Effector memory CD8-positive, alpha-beta T cell (primary cell): ENCODE data around the gene COL6A2.
"Not testable (repeated sequence)": the region's sequence is repeated elsewhere in the genome, so short reads cannot be mapped to it uniquely, and the experiment has no call there.

Experiments
- ATAC-seq: fragments of 150-1000 bp; cut with Tn5 transposase; replicated peaks from 2 replicates; pipeline ENCODE4 v1.10.0; 2021; ENCODE audit warnings: mild to moderate bottlenecking, moderate library complexity
- DNase-seq, 3 experiments: peaks; one replicate each; pipeline ENCODE4 v3.0.0; 2021
- H3K27ac Mint-ChIP-seq, 2 donors: one replicate each; pipeline ENCODE4 v1.8.0; 2022; ENCODE audit warnings: mild to moderate bottlenecking in 2 of 2, mixed read lengths in 2 of 2, moderate library complexity in 2 of 2
- H3K27me3 Mint-ChIP-seq, 2 donors: one replicate each; pipeline ENCODE4 v1.8.0; 2022; ENCODE audit warnings: mixed read lengths in 2 of 2
- H3K36me3 Mint-ChIP-seq: one replicate; pipeline ENCODE4 v1.8.0; 2022; ENCODE audit warnings: mild to moderate bottlenecking, moderate library complexity, mixed read lengths; ENCODE audit not compliant: insufficient read depth
- H3K4me1 Mint-ChIP-seq, 2 donors: one replicate each; pipeline ENCODE4 v1.8.0; 2022; ENCODE audit warnings: low read depth in 2 of 2, mixed read lengths in 2 of 2
- H3K4me3 Mint-ChIP-seq, 2 donors: one replicate each; pipeline ENCODE4 v1.8.0; 2022; ENCODE audit warnings: mild to moderate bottlenecking in 2 of 2, mixed read lengths in 2 of 2, moderate library complexity in 2 of 2
- H3K9me3 Mint-ChIP-seq, 2 donors: one replicate each; pipeline ENCODE4 v1.8.0; 2022; ENCODE audit warnings: mixed read lengths in 2 of 2

COL6A2 gene

GRCh38 chr21:46096596-46097335 lies 1.1 kb upstream of the COL6A2 start:
- Mint-ChIP-seq H3K4me3 (peak overlapping the region; percentile 9 to 46), H3K27ac (no peak overlapping the region), H3K36me3 (peaks cover 3% of the 10 kb centered on the region), H3K9me3 (no peaks in the 10 kb centered on the region), H3K4me1 (peaks cover 9 to 15% of the 10 kb centered on the region in 2 donors), H3K27me3 (peaks cover 15 to 46% of the 10 kb centered on the region in 2 donors)
- ATAC-seq (no peak), DNase-seq (no peak)

- H3K9me3 Mint-ChIP-seq: peaks cover 0 to 3% of the 10 kb centered on the region in 2 donors
- peak; percentile 28 for ATAC-seq
- peaks cover 30 to 64% of the 10 kb centered on the region in 2 donors for H3K27me3 Mint-ChIP-seq
- peaks cover 9 to 12% of the 10 kb centered on the region in 2 donors for H3K4me1 Mint-ChIP-seq
- DNase-seq: no peak
- no peak overlapping the region for H3K27ac Mint-ChIP-seq
- H3K4me3 Mint-ChIP-seq: peak overlapping the region; percentile 73 to 77
- H3K36me3 Mint-ChIP-seq: no peaks in the 10 kb centered on the region
These were observed 610 bp downstream of the COL6A2 start for GRCh38 chr21:46098303-46099141.

DNA sequence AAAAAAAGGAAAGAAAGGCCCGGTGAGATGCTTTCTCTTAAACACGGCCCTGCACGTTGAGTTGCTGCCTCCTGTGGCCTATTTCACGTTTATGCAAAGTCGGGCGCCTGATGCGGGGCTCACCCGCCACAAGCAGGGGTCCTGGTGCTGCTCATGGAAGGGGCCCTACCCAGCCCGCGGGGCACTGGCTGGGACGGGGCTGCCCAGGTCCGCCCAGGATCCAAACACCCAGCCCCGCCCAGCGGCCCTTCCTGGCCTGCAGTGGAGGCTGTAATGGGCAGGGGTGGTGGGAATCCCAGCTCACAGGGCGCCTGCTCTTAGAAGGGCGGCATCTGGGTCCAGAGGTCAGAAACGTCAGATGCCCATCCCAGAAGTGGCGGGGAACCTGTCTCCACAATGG lies 1.6 kb downstream of the COL6A2 start:
- peak overlapping the region; percentile 73 to 77 for H3K4me3 Mint-ChIP-seq
- peaks cover 10 to 14% of the 10 kb centered on the region in 2 donors for H3K4me1 Mint-ChIP-seq
- DNase-seq: no peak
- no peak overlapping the region for H3K27ac Mint-ChIP-seq
- peaks cover 40 to 73% of the 10 kb centered on the region in 2 donors for H3K27me3 Mint-ChIP-seq
- H3K36me3 Mint-ChIP-seq: no peaks in the 10 kb centered on the region
- H3K9me3 Mint-ChIP-seq: peaks cover 0 to 9% of the 10 kb centered on the region in 2 donors
- ATAC-seq: no peak

- Mint-ChIP-seq H3K4me3 (peak overlapping the region; percentile 71 to 77), H3K27me3 (peaks cover 41 to 77% of the 10 kb centered on the region in 2 donors), H3K4me1 (peaks cover 10 to 14% of the 10 kb centered on the region in 2 donors), H3K27ac (no peak overlapping the region), H3K36me3 (no peaks in the 10 kb centered on the region), H3K9me3 (peaks cover 0 to 9% of the 10 kb centered on the region in 2 donors)
- DNase-seq (no peak), ATAC-seq (no peak)
These were observed 2.1 kb downstream of the COL6A2 start for GRCh38 chr21:46100020-46100419.

DNA sequence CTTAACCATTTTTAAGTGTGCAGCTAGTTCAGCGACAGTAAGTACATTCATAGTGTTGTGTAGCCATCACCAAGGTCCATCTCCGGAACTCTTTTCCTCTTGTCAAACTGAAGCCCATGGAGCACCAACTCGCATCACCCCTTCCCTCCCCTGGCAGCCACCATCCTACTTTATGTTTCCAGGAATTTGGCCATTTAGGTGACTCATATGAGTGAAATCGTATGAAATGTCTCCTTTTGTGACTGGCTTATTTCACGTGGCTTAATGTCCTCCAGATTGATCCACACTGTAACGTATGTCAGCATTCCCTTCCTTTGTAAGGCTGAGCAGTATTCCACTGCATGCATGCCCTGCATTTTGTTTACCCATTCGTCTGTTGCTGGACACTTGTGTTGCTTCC lies 2.5 kb downstream of the COL6A2 start:
- Mint-ChIP-seq H3K27me3 (peaks cover 41 to 76% of the 10 kb centered on the region in 2 donors), H3K4me3 (peak overlapping the region; percentile 71 to 77), H3K4me1 (peaks cover 10 to 14% of the 10 kb centered on the region in 2 donors), H3K9me3 (peaks cover 0 to 9% of the 10 kb centered on the region in 2 donors), H3K27ac (peak overlapping the region in 1 of 2 donors; percentile 13), H3K36me3 (no peaks in the 10 kb centered on the region)
- DNase-seq (no peak), ATAC-seq (no peak)

GRCh38 chr21:46100906-46101305 lies 3.0 kb downstream of the COL6A2 start:
- peaks cover 8 to 14% of the 10 kb centered on the region in 2 donors for H3K4me1 Mint-ChIP-seq
- DNase-seq (no peak), ATAC-seq (peak; percentile 28)
- no peaks in the 10 kb centered on the region for H3K36me3 Mint-ChIP-seq
- peak overlapping the region in 1 of 2 donors; percentile 13 for H3K27ac Mint-ChIP-seq
- peaks cover 41 to 72% of the 10 kb centered on the region in 2 donors for H3K27me3 Mint-ChIP-seq
- H3K4me3 Mint-ChIP-seq: peak overlapping the region; percentile 33 to 71
- peaks cover 0 to 9% of the 10 kb centered on the region in 2 donors for H3K9me3 Mint-ChIP-seq

GRCh38 chr21:46104104-46104503 lies 6.2 kb downstream of the COL6A2 start:
- no peak for ATAC-seq
- Mint-ChIP-seq H3K27me3 (peaks cover 41 to 66% of the 10 kb centered on the region in 2 donors), H3K36me3 (no peaks in the 10 kb centered on the region), H3K9me3 (peaks cover 0 to 11% of the 10 kb centered on the region in 2 donors), H3K27ac (no peak overlapping the region), H3K4me3 (no peak overlapping the region), H3K4me1 (peaks cover 5 to 14% of the 10 kb centered on the region in 2 donors)
- no peak for DNase-seq

DNA sequence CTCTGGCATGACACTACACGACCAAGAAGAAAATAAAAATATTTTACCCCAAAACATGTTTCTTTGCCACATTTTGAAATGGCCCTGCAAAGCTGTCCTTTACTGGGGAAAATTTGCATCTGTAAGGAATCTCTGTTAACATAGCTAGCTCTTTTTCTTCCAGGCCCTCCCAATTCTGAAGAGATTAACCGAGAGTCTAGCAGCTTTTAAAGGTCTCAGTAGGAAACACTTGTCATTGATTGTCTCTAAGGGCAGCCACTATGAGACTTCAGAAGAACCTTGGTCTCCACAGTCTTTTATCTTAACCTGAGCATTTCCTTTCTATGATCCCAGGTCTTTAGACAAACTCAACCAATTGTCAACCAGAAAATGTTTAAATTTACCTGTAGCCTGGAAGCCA lies 9.5 kb downstream of the COL6A2 start:
- peaks cover 22 to 34% of the 10 kb centered on the region in 2 donors for H3K27me3 Mint-ChIP-seq
- H3K4me3 Mint-ChIP-seq, H3K9me3 Mint-ChIP-seq, H3K36me3 Mint-ChIP-seq, DNase-seq, H3K4me1 Mint-ChIP-seq, ATAC-seq: not testable (repeated sequence)
- H3K27ac Mint-ChIP-seq: peak overlapping the region in 1 of 2 donors; percentile 49

- no peak overlapping the region for H3K4me3 Mint-ChIP-seq
- DNase-seq (no peak), ATAC-seq (no peak)
- peaks cover 7 to 19% of the 10 kb centered on the region in 2 donors for H3K27me3 Mint-ChIP-seq
- H3K4me1 Mint-ChIP-seq: peaks cover 0 to 5% of the 10 kb centered on the region in 2 donors
- H3K36me3 Mint-ChIP-seq: peaks cover 3% of the 10 kb centered on the region
- no peak overlapping the region for H3K27ac Mint-ChIP-seq
- H3K9me3 Mint-ChIP-seq: peaks cover 0 to 7% of the 10 kb centered on the region in 2 donors
These were observed 11.0 kb downstream of the COL6A2 start for GRCh38 chr21:46108827-46109312.

DNA sequence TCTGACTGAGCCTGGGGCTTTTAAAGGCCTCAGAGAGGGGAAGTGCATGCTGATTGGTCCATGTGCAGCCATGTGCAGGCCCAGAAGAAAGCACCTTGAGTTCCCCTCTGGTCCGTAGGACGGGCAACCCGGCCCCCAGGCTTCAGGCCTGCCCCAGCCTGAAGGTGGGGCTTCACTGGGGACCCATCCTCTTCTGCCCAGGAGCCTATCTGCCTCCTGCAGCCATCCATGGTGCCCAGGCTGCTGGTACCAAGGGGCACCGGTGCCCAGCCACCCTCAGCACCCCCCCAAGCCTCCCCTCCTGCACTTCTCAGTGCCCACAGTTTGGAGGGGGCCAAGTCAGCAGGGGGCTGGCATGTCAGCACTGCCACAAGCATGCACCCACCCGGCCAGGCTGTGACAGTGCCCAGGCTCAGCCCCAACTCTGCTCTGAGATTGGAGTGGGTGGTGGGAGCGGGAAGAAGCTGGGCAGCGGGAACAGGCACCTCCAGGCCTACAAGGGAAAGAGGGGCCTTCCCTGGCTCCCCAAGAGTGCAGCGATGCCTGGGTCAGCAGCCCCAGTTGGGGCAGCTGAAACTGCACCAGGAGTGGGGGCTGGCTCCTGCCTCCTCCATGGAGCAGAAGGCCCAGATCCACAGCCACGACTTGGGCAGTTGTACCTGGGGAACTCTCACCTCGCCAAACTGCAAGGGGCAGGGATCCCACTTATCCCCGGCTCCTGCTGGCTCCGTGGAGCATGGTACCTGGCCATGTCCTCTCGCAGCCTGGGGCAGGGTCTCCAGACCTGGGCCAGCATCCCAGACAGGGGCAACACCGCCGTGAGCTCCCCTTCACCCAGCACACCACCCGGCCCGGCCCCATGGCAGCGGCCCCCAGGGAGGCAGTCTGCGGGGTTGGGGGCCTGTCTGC lies 11.7 kb downstream of the COL6A2 start:
- peaks cover 0 to 2% of the 10 kb centered on the region in 2 donors for H3K9me3 Mint-ChIP-seq
- H3K27me3 Mint-ChIP-seq: peaks cover under 1 to 12% of the 10 kb centered on the region in 2 donors
- no peaks in the 10 kb centered on the region for H3K4me1 Mint-ChIP-seq
- ATAC-seq (no peak), DNase-seq (peak in 1 of 3 experiments; percentile 0)
- no peak overlapping the region for H3K27ac Mint-ChIP-seq
- peaks cover 8% of the 10 kb centered on the region for H3K36me3 Mint-ChIP-seq
- no peak overlapping the region for H3K4me3 Mint-ChIP-seq

- peaks cover 0 to 8% of the 10 kb centered on the region in 2 donors for H3K27me3 Mint-ChIP-seq
- no peak for ATAC-seq
- H3K27ac Mint-ChIP-seq: no peak overlapping the region
These were observed 12.7 kb downstream of the COL6A2 start for GRCh38 chr21:46110499-46111192.

DNA sequence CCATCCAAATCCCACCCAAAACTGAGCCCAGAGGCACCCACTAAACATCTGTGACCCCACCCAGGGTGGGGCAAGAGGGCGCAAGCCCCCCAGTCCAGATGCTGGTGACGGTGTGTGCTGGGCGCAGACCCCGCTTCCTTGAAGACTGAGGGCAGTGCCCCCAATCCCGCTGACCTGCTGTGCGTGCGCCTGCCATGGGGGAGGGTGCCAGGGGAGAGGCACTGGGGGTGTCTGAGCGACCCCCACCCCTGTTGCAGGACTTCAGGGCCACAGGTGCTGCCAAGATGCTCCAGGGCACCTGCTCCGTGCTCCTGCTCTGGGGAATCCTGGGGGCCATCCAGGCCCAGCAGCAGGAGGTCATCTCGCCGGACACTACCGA lies 13.3 kb downstream of the COL6A2 start:
- DNase-seq: no peak
- H3K27ac Mint-ChIP-seq: no peak overlapping the region
- H3K4me1 Mint-ChIP-seq: no peaks in the 10 kb centered on the region
- H3K4me3 Mint-ChIP-seq: no peak overlapping the region
- peaks cover 11% of the 10 kb centered on the region for H3K36me3 Mint-ChIP-seq
- H3K27me3 Mint-ChIP-seq: peaks cover 0 to 8% of the 10 kb centered on the region in 2 donors
- H3K9me3 Mint-ChIP-seq: peaks cover 0 to 2% of the 10 kb centered on the region in 2 donors
- ATAC-seq: no peak

More at GRCh38 chr21:46110499-46111192, 12.7 kb downstream of the COL6A2 start:
- H3K9me3 Mint-ChIP-seq: peaks cover 0 to 2% of the 10 kb centered on the region in 2 donors
- H3K4me3 Mint-ChIP-seq: no peak overlapping the region
- DNase-seq: no peak
- no peaks in the 10 kb centered on the region for H3K4me1 Mint-ChIP-seq
- peaks cover 11% of the 10 kb centered on the region for H3K36me3 Mint-ChIP-seq
